Tongue (tissue), 2 donors: Measurements from ENCODE around the gene PGAM1. TPM values are rescaled to one million over a fixed set of nuclear protein-coding genes. Genes with fewer than 3 reads are reported as not detected.
"Not testable (repeated sequence)": the region's sequence is repeated elsewhere in the genome, so short reads cannot be mapped to it uniquely, and the experiment has no call there.

Experiments
- DNase-seq: peaks from one replicate; pipeline ENCODE4 v3.0.0-alpha.2; 2015
- total RNA-seq: library from RNA; depleted of rRNA; stranded (reverse); fragments of >200 nt; gene quantifications from one replicate; pipeline ENCODE4 v1.2.3, GENCODE V29; 2014

The PGAM1 gene
- total RNA-seq, 1 donor from 2014 or later = 114 TPM

DNA sequence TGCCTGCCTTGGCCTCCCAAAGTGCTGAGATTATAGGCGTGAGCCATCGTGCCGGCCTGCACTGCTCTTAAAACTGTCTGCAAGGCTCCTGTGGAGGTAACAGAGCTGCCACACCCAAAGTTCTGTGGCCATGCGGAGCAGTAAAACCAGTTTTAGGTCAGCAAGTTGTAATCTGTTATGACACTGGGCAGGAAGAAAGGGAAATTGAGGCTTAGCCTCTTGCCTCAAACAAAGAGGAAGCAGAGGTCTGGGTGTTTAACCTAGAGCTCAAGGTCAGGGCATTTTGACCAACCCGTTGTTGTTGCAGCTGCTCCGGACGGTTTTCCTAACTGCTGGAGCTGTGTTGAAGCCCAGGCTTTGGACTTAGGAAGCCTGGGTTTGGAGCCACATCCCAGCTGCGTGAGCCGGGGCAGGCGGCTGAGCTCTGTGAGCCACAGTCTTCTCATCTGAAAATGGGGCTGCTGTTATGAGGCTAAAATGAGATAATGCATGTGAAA lies 17.4 kb upstream of the PGAM1 start:
- DNase-seq = no peak

GRCh38 chr10:97411406-97411805 lies 14.6 kb upstream of the PGAM1 start:
- DNase-seq = no peak

DNA sequence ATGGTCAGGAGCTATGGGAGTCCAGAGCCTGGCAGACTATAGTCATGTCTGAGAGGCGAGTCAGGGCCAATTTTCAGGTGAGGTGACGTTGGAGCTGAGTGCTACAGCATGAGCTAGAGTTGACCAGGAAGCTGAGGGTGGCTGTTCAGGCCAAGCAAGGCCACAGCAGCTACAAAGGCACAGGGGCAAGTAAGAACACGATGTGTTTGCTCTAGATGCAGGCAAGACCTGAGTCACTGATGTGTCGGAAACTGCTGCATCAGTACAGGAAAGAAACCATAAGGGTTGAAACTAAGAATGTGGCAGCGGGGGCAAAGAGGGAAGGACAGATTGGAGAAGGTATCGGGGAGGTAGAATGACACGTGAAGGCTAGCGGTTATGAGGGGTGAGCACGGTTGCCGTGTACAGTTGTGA lies 13.1 kb upstream of the PGAM1 start:
- DNase-seq = no peak

DNA sequence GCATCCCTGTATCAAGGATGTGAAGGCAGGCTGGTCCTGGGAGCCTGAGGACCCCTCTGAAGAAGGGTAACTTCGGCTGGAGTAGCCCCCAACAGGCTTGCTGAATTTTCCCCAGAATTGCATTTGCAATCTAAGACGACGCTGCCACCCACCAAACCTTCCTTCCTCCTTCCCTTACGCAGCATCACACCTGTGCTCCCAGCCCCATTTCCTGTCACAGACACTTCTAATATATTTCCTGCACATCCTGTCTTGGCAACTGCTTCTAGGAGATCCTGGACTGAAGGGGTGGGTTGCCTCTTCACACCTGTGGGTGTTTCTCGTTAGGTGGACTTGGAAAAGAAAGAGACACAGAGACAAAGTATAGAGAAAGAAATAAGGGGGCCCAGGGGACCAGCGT lies 9.4 kb upstream of the PGAM1 start:
- no peak for DNase-seq

DNA sequence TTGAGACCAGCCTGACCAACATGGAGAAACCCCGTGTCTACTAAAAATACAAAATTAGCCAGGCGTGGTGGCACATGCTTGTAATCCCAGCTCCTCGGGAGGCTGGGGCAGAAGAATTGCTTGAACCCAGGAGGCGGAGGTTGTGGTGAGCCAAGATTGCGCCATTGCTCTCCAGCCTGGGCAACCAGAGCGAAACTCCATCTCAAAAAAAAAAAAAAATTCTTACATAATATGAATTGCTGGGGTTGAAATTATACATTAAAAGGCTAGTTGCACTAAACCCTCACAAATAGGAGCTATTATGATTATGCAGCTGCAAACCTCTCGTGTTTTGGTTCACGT lies 2.3 kb upstream of the PGAM1 start:
- DNase-seq = not testable (repeated sequence)

DNA sequence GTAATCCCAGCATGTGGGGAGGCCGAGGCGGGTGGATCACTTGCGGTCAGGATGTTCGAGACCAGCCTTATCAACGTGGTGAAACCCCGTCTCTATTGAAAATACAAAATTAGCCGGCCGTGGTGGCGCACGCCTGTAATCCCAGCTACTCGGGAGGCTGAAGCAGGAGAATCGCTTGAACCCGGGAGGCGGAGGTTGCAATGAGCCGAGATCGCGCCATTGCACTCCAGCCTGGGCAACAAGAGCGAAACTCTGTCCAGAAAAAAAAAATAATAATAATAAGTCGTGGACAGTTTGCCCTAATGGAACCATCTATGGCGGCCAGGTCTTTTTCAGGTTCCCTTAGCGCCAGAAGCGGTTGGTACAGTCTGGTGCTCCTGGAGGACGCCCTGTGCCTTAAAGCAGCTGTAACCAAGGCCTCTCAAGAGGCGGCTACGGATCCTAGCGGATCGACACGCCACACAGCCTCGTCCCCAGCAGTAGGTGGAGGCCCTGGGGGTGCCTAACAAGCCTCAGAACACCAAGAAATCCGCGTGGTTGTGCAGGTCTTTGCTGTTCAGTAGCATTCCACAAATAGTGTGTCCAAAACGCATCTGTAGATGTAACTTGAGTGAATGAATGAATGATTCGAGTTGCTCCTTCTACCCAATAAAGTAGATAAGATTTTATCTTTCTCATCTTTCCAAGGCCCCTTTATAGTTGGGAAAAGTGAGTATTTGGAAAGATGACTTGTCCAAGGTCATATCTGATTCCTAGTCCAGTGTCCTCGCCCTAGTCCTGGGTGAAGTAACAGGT lies 982 bp downstream of the PGAM1 start:
- no peak for DNase-seq

DNA sequence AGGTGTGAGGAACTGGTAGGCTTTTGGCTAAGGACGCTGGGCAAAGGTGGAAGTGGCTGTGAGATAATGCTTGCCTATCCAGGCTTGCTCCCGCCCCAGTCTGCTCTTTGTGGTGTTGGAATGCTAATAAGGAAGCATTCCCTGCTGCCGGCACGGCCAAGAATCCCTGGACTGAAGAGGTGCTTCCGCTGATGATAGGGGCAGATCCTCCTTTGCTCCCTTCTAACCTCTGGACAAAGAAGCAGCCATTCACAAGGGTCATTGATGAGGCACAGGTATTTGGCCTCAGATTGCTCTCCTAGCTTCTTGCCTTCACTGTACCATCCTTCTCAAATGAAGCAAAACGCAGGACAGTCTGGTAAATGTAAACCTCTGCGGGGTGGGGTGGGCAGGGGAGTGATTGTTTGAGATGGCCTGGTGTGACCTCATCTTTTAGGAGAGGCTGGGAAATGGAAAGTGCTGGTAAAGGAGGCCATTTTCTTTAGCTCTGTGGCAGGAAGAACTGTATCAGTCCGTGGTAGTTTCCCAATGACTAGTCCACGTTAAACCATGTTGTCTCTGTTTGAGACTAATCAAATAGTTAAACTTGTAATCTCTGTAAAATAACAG lies 1.7 kb downstream of the PGAM1 start:
- DNase-seq = no peak

- no peak for DNase-seq
Observed at GRCh38 chr10:97428572-97428981, 2.6 kb downstream of the PGAM1 start.

- DNase-seq = no peak
Observed at GRCh38 chr10:97434055-97434454, 8.1 kb downstream of the PGAM1 start.

- DNase-seq = no peak
Observed at GRCh38 chr10:97434557-97434956, 8.6 kb downstream of the PGAM1 start.

DNA sequence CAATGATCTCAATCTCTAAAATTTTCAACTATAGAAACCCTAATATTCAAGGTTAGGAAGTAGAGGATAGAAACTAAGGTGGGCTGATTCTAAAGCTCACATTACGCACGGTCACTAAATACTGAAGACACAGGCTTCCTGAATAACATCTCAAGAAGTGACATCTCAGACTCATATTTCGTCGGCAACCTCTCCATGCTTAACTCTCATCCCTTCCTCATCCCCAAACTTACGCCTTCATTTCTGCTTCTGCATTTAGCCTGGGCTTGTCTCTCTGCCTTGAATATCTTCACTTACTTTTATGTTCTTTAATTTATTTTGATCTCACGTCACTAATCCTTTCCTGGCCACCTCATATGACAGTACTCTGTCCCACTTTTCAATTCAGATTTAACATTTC lies 9.2 kb downstream of the PGAM1 start:
- no peak for DNase-seq

GRCh38 chr10:97442277-97442676 lies 16.3 kb downstream of the PGAM1 start:
- DNase-seq = no peak

- no peak for DNase-seq
Observed at GRCh38 chr10:97444212-97444611, 18.2 kb downstream of the PGAM1 start.

GRCh38 chr10:97445357-97445721 lies 19.3 kb downstream of the PGAM1 start:
- DNase-seq = no peak

DNA sequence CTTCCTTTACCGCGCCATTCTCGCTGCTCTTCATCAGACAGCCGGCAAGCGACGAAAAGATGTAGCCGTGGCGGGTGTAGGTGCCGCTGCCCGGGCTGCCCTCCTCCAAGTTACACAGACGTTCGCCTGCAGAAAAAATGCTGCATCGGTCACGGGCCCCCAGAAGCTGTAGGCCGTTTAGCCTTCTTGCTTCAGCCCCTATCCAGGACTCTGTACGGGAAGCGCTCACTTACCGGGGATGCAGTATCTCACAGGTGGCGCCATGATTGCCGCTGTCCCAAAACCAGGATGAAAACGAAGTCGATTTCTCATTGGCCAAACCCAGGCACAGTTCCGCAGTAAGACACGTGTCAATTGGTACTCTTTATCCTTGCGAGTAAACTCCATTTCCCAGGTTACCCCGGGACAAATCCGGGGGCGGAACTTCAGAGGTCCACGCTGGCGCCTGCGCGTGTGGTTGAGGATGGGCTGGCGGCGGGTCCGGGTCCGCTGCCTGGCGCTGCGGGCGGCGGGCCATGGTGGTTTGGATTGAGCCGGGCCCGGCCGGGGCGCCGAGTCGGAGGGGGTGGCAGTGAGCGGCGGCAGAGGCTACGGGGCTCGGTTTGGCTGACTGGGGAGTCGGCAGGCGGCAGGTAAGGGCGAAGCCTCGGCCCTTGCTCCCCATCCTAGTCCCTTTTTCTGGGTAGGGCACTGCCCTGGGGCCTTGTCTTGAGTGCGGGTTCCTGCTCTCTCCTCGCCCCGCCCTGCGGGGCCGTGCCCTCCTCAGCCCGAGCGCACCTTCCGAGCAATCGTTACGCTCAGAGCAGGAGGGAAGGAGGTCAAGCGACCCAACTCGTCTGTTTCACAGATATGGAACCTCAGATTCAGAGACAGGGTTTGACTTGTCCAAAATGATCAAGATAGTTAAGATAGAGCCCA lies 20.0 kb downstream of the PGAM1 start, which contains the start of the genes EXOSC1 and ZDHHC16:
Gene EXOSC1, minus strand, starts transcription at position 285 of the 918 bp plus-strand sequence. Its CDS starts 21 bp downstream, at position 264.
Gene ZDHHC16, plus strand, starts transcription at position 454 of the 918 bp plus-strand sequence. CDS start 5,501 bp downstream, outside the sequence.
- peak; percentile 98 for DNase-seq

GRCh38 chr10:97450828-97451227 lies 24.8 kb downstream of the PGAM1 start:
- DNase-seq = no peak

- DNase-seq = no peak
Observed at GRCh38 chr10:97451605-97452004, 25.6 kb downstream of the PGAM1 start.

DNA sequence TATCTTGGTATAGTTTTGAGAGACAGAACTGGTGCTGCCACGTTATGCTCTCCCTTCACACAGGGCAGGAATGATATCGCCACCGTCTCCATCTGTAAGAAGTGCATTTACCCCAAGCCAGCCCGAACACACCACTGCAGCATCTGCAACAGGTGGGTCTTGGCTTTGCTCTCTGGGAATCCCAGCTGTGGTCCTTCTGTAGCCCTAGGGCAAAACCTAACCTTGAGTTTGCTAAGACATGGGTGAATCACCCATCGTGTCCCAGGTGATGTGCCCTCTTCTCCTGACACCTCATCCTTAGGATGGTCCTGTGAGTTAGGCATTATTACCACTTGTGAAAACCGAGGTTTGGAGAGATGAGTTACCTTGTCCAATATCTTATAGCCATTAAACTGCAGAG lies 26.4 kb downstream of the PGAM1 start:
- DNase-seq = no peak

DNA sequence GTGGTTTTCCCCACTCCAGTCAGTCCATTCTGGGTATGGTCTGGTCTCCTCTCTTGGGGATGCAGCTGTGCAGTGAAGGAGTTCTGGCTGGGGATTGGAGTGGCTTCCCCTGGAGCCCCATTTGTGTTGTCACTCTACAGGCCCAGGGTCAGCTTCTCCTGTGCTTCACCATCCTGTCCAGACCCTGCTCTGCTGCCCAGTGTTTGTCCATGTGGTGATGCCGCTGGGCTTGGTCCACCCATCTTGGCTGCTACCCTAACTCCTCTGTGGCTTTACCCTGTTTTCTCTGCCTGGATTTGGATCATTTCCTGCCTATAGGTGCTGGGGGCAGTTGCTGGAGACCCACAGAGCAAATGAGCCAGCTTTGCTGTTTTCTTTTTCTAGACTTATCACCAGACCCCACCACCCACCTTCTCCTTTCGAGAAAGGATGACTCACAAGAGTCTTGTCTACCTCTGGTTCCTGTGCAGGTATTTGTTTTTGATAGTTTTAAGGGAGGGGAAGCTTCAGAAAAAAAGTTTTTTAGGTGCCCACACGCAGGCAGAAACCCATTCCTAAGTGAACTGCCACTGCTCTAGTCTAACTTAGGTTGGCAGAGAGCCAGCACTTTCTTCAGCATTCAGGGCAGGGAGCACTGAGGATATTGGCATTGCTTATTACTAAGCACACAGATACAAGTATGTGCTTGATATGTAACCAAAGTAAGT lies 28.5 kb downstream of the PGAM1 start:
- DNase-seq = peak; percentile 60

DNA sequence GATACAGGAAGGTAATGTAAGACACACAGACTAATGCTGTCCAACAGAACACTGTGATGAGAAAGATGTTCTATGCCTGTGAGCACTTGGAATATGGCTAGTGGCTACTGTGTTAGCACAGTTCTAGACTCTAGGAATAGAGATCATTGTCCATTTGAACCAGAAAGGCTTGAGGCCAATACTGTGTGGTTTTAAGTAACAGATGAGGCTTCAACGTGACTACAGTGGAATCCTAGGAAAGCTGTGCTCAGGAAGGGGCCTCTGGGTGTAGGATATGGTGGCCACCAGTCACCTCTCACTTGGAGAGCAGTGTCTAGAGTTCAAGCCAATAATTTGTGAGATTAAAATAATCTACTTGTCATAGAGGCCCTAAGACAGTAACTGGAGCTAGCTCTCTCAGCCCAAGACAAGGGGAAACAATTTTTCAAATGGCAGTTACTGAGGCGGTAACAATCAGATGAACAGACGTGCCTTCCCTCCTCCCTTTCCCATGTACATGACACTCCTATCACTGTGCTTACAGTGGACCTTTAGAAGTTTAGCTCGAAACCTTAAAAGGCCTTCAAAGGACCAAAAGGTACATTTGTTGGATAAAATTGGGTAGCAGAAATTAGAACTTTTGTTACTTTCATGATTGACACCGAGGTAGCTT lies 30.2 kb downstream of the PGAM1 start:
- DNase-seq = no peak

GRCh38 chr10:97456686-97457065 lies 30.7 kb downstream of the PGAM1 start:
- DNase-seq = no peak
